SU-DHL-6 (cell line): ENCODE results near the gene IQSEC3.

Experiments used
- CTCF ChIP-seq: fragments of 200-600 bp; sonication (generic); IDR thresholded peaks from one replicate; pipeline ENCODE4 v1.5.1; 2017; ENCODE audit warnings: antibody characterized with exemption, mild to moderate bottlenecking, low read length, moderate library complexity; ENCODE audit not compliant: insufficient read depth, poor library complexity, severe bottlenecking
- EZH2phosphoT487 ChIP-seq: fragments of 200-600 bp; sonication (generic), shearing (Covaris generic); conservative IDR thresholded peaks from 2 replicates; pipeline ENCODE4 v1.6.1; 2018; ENCODE audit warnings: mild to moderate bottlenecking, antibody characterized with exemption, low read length, moderate library complexity, mixed read lengths

DNA sequence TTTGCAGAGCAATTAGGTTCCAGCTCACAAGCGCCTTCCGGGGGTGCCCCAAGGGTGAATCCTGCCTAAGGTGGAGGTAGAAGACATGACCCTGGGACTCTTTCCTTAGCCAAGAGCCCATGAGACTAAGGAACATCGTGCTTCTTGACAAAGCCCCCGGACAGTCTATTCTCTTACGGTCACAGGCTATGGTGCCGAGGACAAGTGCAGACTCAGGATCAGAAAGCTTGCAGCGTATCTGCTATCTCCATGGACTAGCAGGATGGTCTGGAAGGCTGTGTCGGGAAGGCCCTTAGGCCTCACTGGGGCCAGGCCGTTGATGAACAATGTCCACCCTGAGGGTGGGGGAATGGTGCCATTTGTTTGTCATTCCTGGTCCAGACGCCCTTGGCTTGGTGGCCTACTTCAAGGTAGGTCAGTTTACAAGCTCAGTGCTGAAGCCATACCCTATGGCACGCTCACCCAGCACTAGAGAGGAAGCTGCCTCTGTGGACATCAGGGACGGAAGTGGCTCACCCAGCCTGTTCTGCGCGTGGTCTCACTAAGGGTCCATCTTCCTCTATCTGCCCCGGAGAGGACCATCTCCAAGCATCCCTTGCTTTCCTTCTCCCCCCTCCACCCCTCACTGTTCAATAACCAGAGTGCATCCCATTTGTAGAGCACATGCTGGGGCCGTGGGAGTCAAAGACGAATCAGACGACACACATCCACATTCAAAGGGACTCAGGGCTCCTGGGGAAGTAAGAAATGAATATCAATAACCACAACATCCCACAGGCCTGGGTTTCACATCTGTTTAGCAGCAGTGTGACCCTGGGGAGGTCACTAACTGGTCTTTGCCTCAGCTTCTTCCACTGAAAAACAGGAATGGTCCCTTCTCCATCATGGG, 45.0 kb upstream of the IQSEC3 start:
- no peak for TF ChIP-seq CTCF
- TF ChIP-seq EZH2phosphoT487: no peak
